Astrocyte of the cerebellum (primary cell): ENCODE data around the gene PTOV1.

Experiments
- DNase-seq: peaks from one replicate; pipeline ENCODE4 v3.0.0-alpha.2; 2011; ENCODE audit warnings: low read depth
- H3K4me3 ChIP-seq: 2 replicates; pipeline ENCODE4 v1.5.1; 2011; ENCODE audit warnings: mild to moderate bottlenecking, low read depth, low read length, moderate library complexity
- CTCF ChIP-seq: IDR thresholded peaks from 2 replicates; pipeline ENCODE4 v1.5.1; 2012; ENCODE audit warnings: low read length, low read depth, moderate library complexity, mild to moderate bottlenecking; ENCODE audit errors: missing control alignments
- in situ Hi-C: cut with HindIII; loops from 2 replicates; pipeline ENCODE4 v1.10.0; 2017; ENCODE audit warnings: low sequenced_read_pairs

PTOV1 gene

GRCh38 chr19:49833599-49833998 lies 17.4 kb upstream of the PTOV1 start:
- no peak overlapping the region for H3K4me3 ChIP-seq
- no peak for TF ChIP-seq CTCF
- in situ Hi-C loops = no loop called here
- DNase-seq = no peak

- in situ Hi-C loops = no loop called here
- no peak for DNase-seq
- no peak overlapping the region for H3K4me3 ChIP-seq
- TF ChIP-seq CTCF = no peak
These were observed 15.4 kb upstream of the PTOV1 start for GRCh38 chr19:49835562-49835961.

- in situ Hi-C loops = no loop called here
- no peak for DNase-seq
- H3K4me3 ChIP-seq = no peak overlapping the region
- TF ChIP-seq CTCF = no peak
These were observed 14.6 kb upstream of the PTOV1 start for GRCh38 chr19:49836176-49837008.

- TF ChIP-seq CTCF = no peak
- in situ Hi-C loops = no loop called here
- no peak overlapping the region for H3K4me3 ChIP-seq
- no peak for DNase-seq
These were observed 14.0 kb upstream of the PTOV1 start for GRCh38 chr19:49837009-49837310.

GRCh38 chr19:49837425-49837824 lies 13.5 kb upstream of the PTOV1 start:
- no peak overlapping the region for H3K4me3 ChIP-seq
- in situ Hi-C loops = no loop called here
- DNase-seq = no peak
- TF ChIP-seq CTCF = no peak

GRCh38 chr19:49838885-49839588 lies 11.9 kb upstream of the PTOV1 start:
- no peak overlapping the region for H3K4me3 ChIP-seq
- DNase-seq = no peak
- in situ Hi-C loops = no loop called here
- no peak for TF ChIP-seq CTCF
